GM18526 (cell line): ENCODE results near the gene DPP10.

Source experiments
- POLR2A ChIP-seq: IDR thresholded peaks from 3 replicates; pipeline ENCODE4 v1.6.1; 2011; ENCODE audit not compliant: insufficient read length; ENCODE audit errors: extremely low read depth

DPP10 gene

GRCh38 chr2:115214050-115214449 is 771.6 kb downstream of the DPP10 start:
- no peak for TF ChIP-seq POLR2A

DNA sequence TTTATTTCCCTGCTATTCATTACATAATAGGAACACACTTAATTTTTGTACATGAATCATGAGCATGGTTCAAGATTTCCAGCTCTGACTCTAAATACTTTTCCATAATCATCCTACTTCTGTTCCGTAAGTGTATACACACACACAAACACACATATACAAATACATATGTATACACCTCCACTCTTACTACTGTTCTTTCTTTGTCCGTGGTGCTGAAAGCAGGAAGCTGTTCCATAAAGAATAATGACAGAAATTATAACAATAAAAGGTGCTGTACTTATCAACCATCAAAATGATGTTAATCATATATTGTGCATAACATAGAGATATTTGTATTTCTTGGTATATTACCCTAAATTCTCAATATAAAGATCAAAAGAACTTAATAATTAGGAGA is 776.9 kb downstream of the DPP10 start:
- TF ChIP-seq POLR2A, result no peak

DNA sequence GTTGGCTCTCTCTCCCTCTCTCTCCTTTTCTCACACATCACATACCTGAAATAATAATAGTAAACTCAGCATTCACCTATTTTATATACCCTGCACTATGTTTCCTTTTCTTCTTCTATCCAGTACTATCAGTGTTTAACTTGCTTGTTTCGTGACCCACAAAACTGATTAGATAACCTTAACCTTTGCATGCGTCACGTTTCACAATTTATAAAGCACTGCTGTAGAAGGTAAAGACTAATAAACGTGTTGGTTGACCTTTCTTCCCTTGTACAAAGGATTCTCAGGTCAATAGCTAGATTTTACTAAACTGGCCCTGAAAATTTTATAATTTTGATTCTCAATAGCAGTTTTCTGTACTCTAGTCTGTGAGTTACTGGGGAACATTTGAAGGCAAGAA is 791.7 kb downstream of the DPP10 start:
- TF ChIP-seq POLR2A, result no peak

GRCh38 chr2:115234737-115235136 is 792.3 kb downstream of the DPP10 start:
- TF ChIP-seq POLR2A, result no peak

DNA sequence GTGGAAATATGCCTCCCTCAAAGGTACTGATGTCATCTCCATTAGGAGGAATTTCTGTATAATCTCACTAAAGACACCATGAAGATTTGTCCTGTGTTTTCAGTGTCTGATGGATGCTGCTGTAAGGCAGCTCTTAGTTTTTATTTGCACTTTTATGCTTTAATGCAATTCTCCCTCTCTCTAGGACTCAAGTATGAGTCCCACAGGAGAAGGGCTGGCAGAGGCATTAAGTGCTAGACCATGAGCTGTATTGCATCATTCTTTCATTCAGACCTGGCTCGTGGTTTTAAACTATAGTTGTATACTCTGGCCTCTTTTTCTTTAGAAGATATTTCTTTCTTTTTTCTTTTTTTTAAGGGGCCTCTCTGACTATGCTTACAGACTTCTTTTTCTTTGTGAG is 805.6 kb downstream of the DPP10 start:
- TF ChIP-seq POLR2A, result no peak

DNA sequence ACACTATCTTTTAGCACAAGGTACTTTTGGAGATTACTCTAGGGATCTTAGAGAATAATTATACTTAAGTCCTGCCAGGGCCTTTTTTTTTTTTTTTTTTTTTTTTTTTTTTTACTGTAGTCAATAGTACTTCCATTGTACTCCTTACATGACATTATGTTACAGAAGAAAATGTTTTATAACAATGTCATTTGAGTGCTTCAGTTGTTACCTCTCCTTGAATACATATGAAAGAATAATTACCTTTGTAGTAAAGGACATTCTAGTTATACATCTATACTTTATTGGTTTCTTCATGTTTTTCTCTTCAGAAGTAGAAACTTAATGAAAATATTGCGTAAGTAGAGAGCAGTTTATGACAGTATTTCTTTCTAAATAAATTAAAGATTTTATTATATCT is 834.9 kb downstream of the DPP10 start:
- TF ChIP-seq POLR2A, result no peak

GRCh38 chr2:115285416-115285815 is 843.0 kb downstream of the DPP10 start:
- no peak for TF ChIP-seq POLR2A

GRCh38 chr2:115290478-115290877 is 848.0 kb downstream of the DPP10 start:
- no peak for TF ChIP-seq POLR2A

GRCh38 chr2:115292742-115293141 is 850.3 kb downstream of the DPP10 start:
- no peak for TF ChIP-seq POLR2A

DNA sequence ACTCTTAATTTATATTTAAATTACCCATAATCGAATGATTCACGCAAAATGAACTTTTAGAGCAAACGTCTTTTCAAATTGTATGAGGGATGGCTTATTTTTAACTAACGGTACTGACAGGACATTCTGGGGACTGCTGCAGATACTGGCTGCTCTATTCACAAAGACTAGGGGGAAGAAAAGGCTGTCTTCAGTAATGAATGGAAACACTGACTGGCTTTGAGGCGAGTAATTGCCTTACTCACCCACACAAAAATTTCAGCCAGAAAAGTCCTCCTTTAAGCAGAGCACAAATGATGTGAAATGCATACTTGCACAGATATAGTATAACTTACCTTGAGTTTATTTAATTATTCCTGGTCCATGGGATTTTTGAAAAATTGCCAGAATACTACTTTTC is 852.6 kb downstream of the DPP10 start:
- no peak for TF ChIP-seq POLR2A

DNA sequence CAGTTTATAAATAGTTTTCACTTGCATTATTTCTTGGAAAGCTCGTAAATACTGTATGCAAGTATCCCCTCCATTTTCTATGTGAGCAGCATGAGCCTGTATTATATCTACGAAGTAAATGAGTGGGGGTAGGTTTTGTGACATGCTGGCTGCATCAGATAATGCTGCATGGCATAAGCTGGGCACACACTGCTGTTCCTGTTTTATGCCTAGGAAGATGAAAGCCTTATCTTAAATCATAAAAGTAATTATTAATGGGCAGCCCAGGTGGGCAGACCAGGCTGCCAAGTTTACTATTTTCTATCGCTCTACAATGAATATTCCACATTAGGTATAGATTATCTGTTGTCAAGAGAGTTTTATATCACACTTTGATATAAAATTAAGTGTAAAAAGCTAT is 854.6 kb downstream of the DPP10 start:
- no peak for TF ChIP-seq POLR2A

GRCh38 chr2:115299199-115299598 is 856.8 kb downstream of the DPP10 start:
- TF ChIP-seq POLR2A, result no peak

DNA sequence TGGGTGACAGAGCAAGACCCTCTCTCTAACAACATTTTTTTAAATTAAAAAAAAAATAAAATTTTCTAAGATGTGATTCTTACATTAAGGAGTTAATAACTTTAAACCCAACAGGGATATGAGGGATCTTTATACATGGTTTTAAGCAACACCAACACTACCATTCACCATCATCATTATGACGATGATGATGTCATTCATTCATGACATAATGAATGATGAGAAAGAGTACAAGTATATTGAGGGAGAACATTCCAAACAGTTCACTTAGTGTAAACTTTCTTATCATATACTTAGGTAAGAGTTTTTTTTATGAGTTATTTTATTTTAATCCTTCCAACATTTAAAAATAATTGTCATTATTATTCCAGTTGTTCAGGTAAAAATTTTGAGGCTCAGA is 863.3 kb downstream of the DPP10 start:
- no peak for TF ChIP-seq POLR2A

- TF ChIP-seq POLR2A, result no peak
Measured at GRCh38 chr2:115314119-115314518, 871.7 kb downstream of the DPP10 start.

DNA sequence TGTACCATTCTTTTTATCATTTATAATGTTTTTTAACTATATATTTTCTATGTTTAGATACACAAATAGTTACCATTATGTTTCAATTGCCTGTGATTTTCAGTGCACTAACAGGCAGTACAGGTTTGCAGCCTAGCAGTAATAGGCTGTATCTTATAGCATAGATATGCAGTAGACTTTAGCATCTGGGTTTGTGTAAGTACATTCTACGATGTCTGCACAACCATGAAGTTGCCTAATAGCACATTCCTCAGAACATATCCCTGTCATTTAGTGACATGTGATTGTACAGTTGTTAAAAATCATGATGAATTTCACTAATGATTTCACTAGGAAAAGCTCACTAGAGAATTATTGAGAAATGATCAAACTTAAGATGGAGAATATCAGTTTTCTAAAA is 884.6 kb downstream of the DPP10 start:
- no peak for TF ChIP-seq POLR2A

DNA sequence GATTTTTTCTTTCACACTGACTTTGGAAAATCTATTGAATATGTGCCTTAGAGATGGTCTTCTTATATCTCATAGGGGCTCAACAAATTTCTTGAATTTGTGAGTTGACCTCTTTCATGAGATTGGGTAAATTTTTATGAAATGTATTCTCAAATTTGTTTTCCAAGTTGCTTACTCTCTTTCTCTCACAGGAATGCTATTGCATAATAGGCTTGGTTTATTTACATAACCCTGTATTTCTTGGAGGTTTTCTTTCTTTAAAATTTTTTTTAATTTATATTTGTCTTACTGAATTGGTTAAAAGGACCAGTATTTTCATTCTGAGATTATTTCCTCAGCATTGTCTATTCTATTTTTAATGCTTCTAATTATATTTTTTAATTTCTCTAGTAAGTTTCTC is 917.1 kb downstream of the DPP10 start:
- TF ChIP-seq POLR2A, result no peak

DNA sequence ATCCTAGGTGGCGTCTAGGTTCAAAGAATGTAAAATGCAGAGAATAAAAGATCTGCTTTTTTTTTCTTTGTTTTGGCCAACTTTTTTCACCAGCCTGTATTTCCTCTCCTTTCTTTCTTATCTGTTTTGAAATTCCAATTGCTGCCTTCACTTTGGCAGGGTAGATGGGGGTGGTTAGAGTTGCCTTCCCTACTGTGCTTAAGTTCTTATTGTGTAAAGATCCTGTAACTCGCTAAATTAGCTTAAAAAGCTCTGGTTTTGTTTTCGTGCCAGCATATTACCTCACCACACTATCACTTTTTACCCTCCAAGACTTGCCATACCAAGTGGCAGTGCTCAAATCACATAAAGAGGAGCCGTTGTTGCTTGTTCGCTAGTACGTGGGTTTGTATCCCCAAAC is 921.7 kb downstream of the DPP10 start:
- no peak for TF ChIP-seq POLR2A

DNA sequence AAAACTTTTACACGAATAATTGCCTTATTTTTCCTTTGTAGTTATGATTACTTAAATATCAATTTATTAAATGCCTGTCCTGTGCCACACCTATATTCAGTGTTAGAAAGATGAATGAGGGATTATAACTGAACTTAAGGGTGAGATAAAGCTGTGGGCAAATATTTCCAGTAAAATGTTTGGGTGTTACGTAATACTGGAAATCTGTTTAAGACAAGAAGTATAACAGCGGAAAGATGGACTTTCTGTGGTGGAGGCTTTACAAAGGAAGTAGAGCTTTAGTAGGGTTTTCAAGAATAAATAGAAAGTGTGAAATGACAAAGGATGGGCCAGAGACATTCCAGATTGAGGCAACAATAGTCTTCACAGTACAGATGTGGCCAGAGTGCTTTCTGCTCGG is 927.0 kb downstream of the DPP10 start:
- no peak for TF ChIP-seq POLR2A

DNA sequence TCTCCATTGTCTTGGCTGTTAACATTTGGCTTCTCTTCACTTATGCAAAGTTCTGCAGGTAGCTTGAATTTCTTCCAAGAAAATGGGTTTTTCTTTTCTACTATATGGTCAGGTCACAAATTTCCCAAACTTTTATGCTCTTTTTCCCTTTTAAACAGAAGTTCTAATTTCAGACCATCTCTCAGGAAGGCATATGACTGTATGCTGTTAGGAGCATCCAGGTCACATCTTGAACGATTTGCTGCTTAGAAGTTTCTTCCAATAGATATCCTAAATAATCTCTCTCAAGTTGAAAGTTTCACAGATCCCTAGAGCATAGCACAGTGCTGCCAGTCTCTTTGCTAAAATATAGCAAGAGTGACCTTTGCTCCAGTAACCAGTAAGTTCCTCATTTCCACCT is 932.5 kb downstream of the DPP10 start:
- no peak for TF ChIP-seq POLR2A

DNA sequence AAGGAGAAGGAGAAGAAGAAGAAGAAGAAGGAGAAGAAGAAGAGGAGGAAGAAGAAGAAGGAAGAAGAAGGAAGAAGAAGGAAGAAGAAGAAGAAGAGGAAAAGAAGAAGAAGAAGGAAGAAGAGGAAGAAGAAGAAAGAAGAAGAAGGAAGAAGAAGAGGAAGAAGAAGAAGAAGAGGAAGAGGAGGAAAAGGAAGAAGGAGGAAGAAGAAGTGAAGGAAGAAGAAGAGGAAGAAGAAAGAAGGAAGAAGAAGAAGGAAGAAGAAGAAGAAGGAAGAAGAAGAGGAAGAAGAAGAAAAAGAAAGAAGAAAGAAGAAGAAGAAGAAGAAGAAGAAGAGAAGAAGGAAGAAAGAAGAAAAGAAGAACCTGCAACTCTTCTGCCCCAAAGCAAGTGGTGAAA is 942.0 kb downstream of the DPP10 start:
- TF ChIP-seq POLR2A, result no peak
